ENCODE results near the gene WDFY4.
A peak's percentile ranks its signal among the peaks of the same experiment; 100 is the strongest.

WDFY4 gene

GRCh38 chr10:48649349-48649944 is 35.2 kb upstream of the WDFY4 start:
- Histone ChIP-seq H3K4me3 (ENCODE audit: low read depth, low read length) (no peak overlapping the region), H3K36me3 (no peaks in the 10 kb centered on the region), H3K4me1 (no peaks in the 10 kb centered on the region), H3K27me3 (no peaks in the 10 kb centered on the region), H3K9me3 (no peaks in the 10 kb centered on the region)
- peak; percentile 4; the same call in 1 of the 2 replicates for TF ChIP-seq CTCF (IDR thresholded peaks at IDR 0.05; ENCODE audit: low read depth, low read length)
- no peak for DNase-seq

GRCh38 chr10:48651293-48651692 is 33.4 kb upstream of the WDFY4 start:
- H3K9me3 ChIP-seq, result no peaks in the 10 kb centered on the region
- H3K4me1 ChIP-seq, result no peaks in the 10 kb centered on the region
- no peaks in the 10 kb centered on the region for H3K36me3 ChIP-seq
- no peak for TF ChIP-seq CTCF (IDR thresholded peaks at IDR 0.05; ENCODE audit: low read depth, low read length)
- H3K4me3 ChIP-seq (ENCODE audit: low read depth, low read length), result no peak overlapping the region
- peaks cover 4% of the 10 kb centered on the region; the same call in 1 of the 2 replicates for H3K27me3 ChIP-seq
- DNase-seq, result no peak

GRCh38 chr10:48651839-48652238 is 32.8 kb upstream of the WDFY4 start:
- H3K36me3 ChIP-seq, result no peaks in the 10 kb centered on the region
- no peak overlapping the region for H3K4me3 ChIP-seq (ENCODE audit: low read depth, low read length)
- no peak for DNase-seq
- H3K4me1 ChIP-seq, result no peaks in the 10 kb centered on the region
- no peak for TF ChIP-seq CTCF (IDR thresholded peaks at IDR 0.05; ENCODE audit: low read depth, low read length)
- no peaks in the 10 kb centered on the region for H3K9me3 ChIP-seq
- H3K27me3 ChIP-seq, result peaks cover 4% of the 10 kb centered on the region; the same call in 1 of the 2 replicates

- no peak for DNase-seq
- H3K9me3 ChIP-seq, result no peaks in the 10 kb centered on the region
- TF ChIP-seq CTCF (IDR thresholded peaks at IDR 0.05; ENCODE audit: low read depth, low read length), result no peak
- H3K4me1 ChIP-seq, result no peaks in the 10 kb centered on the region
- H3K36me3 ChIP-seq, result no peaks in the 10 kb centered on the region
- H3K4me3 ChIP-seq (ENCODE audit: low read depth, low read length), result no peak overlapping the region
- H3K27me3 ChIP-seq, result peaks cover 4% of the 10 kb centered on the region; the same call in 1 of the 2 replicates
Observed at GRCh38 chr10:48652344-48652743, 32.3 kb upstream of the WDFY4 start.

- Histone ChIP-seq H3K27me3 (peaks cover 4% of the 10 kb centered on the region; the same call in 1 of the 2 replicates), H3K36me3 (no peaks in the 10 kb centered on the region), H3K9me3 (no peaks in the 10 kb centered on the region), H3K4me3 (ENCODE audit: low read depth, low read length) (no peak overlapping the region), H3K4me1 (no peaks in the 10 kb centered on the region)
- no peak for TF ChIP-seq CTCF (IDR thresholded peaks at IDR 0.05; ENCODE audit: low read depth, low read length)
- DNase-seq, result no peak
Observed at GRCh38 chr10:48653347-48653746, 31.3 kb upstream of the WDFY4 start.

- TF ChIP-seq CTCF (IDR thresholded peaks at IDR 0.05; ENCODE audit: low read depth, low read length), result no peak
- H3K4me1 ChIP-seq, result no peaks in the 10 kb centered on the region
- no peaks in the 10 kb centered on the region for H3K36me3 ChIP-seq
- no peak overlapping the region for H3K4me3 ChIP-seq (ENCODE audit: low read depth, low read length)
- no peak for DNase-seq
- no peaks in the 10 kb centered on the region for H3K9me3 ChIP-seq
- peaks cover 8% of the 10 kb centered on the region; the same call in 1 of the 2 replicates for H3K27me3 ChIP-seq
Observed at GRCh38 chr10:48653944-48654698, 30.6 kb upstream of the WDFY4 start.
